Esophagus squamous epithelium (tissue), 5 donors: ENCODE data around the gene NEUROD2. TPM values are rescaled to one million over a fixed set of nuclear protein-coding genes. Genes with fewer than 3 reads are reported as not detected.

ENCODE experiments used
- DNase-seq: peaks from one replicate; lab custom pipeline; 2025; lab: John Stamatoyannopoulos, UW
- H3K27ac ChIP-seq, 4 donors: fragments of 200-600 bp; sonication (generic); one replicate each; pipeline ENCODE4 v1.5.1; 2016 to 2019; ENCODE audit warnings: mild to moderate bottlenecking in 1 of 4
- H3K27me3 ChIP-seq, 4 donors: fragments of 200-600 bp; sonication (generic); 1 replicate in 3 of 4; 2 replicates in 1 of 4; pipeline versions ENCODE4 v1.5.1 to v1.6.0; 2017 to 2021; ENCODE audit warnings: antibody characterized with exemption in 1 of 4
- H3K36me3 ChIP-seq, 3 donors: fragments of 200-600 bp; sonication (generic); one replicate each; pipeline ENCODE4 v1.5.1; 2016 to 2019
- H3K4me1 ChIP-seq, 3 donors: fragments of 200-600 bp; sonication (generic); one replicate each; pipeline ENCODE4 v1.5.1; 2017 to 2019
- H3K4me3 ChIP-seq, 4 donors: fragments of 200-600 bp; sonication (generic); 1 replicate in 3 of 4; 2 replicates in 1 of 4; pipeline ENCODE4 v1.5.1; 2016 to 2019; ENCODE audit warnings: mild to moderate bottlenecking in 2 of 4, moderate library complexity in 1 of 4
- H3K9me3 ChIP-seq, 3 donors: fragments of 200-600 bp; sonication (generic); one replicate each; pipeline ENCODE4 v1.5.1; 2016 to 2019
- POLR2A ChIP-seq, 4 donors: fragments of 450-650 bp; IDR thresholded peaks; one replicate each; pipeline ENCODE4 v1.6.1; 2017; ENCODE audit warnings: antibody characterized with exemption in 4 of 4, mild to moderate bottlenecking in 4 of 4, moderate library complexity in 3 of 4
- WGBS, 2 donors: methylation state at CpG; one replicate each; pipeline ENCODE4 v1.1.5; 2018; 5-methylcytosine and 5-hydroxymethylcytosine counted together
- intact Hi-C: fragments of 100-400 bp; cut with DNase I; formaldehyde crosslinking; loops from one replicate; pipeline ENCODE4 v1.15.0; 2022
- total RNA-seq, 4 donors: library from RNA; depleted of rRNA; stranded (reverse); fragments of >200 nt; gene quantifications; one replicate each; pipeline ENCODE4 v1.1.0, GENCODE V29; 2016
- TF ChIP-seq, protein P1 (sequence below), 6 experiments: fragments of 450-650 bp in 4 of 6; fragments of 200-600 bp in 2 of 6; sonication (generic) in 2 of 6; IDR thresholded peaks; one replicate each; pipeline ENCODE4 v1.5.1; 2016 to 2019; ENCODE audit warnings: antibody characterized with exemption in 6 of 6, mild to moderate bottlenecking in 4 of 6, moderate library complexity in 4 of 6
- donor health status: DM: yes; HTN: yes; CAD: no.

NEUROD2 gene
- total RNA-seq, 4 donors from 2014 or later, result not detected

DNA sequence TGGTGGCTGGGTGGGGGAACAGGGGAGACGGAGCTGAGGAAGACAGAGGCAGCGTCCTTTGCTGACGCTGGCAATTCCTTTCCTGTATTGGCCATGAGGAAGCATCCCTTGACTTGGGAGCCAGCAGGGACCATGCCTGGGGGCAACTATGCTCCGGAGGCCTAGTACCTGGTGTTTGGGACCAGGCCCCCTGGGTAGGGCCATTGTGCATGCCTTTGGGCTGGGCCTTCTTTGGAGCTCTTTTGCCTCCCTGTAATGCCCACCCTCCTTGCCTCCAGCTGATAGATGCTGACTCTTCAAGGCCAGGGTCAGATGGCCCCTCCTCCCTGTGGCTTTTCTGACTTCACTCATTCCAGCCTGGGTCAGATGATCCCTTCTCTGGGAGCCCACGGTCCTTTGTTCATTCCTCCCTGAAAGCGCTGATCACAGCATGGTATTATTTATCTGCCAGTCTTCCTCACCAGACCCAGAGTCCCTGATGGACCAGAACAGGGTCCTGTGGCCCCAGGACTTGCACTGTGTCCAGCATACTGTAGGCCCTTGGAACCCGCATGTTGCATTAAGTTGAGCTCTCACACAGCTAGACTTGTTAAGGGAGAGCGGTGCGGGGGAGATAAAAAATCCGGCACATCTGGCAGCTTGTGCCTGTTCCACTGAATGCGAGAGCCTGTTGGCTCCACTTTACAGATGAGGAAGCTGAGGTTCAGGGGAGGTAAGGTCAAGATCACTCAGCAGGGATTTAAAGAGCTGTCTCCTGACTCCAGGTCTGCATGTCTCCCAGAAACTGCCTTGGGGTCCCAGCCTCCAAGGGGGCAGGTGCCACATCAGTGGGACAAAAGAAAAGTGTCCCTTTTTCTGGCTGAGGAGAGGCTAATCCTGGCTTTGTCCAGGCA, 32.1 kb upstream of the NEUROD2 start:
- TF ChIP-seq, protein P1, sequence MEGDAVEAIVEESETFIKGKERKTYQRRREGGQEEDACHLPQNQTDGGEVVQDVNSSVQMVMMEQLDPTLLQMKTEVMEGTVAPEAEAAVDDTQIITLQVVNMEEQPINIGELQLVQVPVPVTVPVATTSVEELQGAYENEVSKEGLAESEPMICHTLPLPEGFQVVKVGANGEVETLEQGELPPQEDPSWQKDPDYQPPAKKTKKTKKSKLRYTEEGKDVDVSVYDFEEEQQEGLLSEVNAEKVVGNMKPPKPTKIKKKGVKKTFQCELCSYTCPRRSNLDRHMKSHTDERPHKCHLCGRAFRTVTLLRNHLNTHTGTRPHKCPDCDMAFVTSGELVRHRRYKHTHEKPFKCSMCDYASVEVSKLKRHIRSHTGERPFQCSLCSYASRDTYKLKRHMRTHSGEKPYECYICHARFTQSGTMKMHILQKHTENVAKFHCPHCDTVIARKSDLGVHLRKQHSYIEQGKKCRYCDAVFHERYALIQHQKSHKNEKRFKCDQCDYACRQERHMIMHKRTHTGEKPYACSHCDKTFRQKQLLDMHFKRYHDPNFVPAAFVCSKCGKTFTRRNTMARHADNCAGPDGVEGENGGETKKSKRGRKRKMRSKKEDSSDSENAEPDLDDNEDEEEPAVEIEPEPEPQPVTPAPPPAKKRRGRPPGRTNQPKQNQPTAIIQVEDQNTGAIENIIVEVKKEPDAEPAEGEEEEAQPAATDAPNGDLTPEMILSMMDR (IDR thresholded peaks at IDR 0.05), result no peak
- TF ChIP-seq POLR2A (IDR thresholded peaks at IDR 0.05), result no peak
- 87 to 93% methylated on average over 5 to 10 of the region's 11 CpGs for WGBS, 2 donors
- no peak overlapping the region for H3K27ac ChIP-seq
- H3K4me3 ChIP-seq, result no peak overlapping the region
- H3K9me3 ChIP-seq, result no peaks in the 10 kb centered on the region
- intact Hi-C loops, result no loop called here
- H3K4me1 ChIP-seq, result peaks cover 44 to 91% (median 56%) of the 10 kb centered on the region in 3 donors
- H3K27me3 ChIP-seq, result no peaks in the 10 kb centered on the region
- peaks cover 0 to 17% (median 0%) of the 10 kb centered on the region in 3 donors for H3K36me3 ChIP-seq
- DNase-seq, result no peak

DNA sequence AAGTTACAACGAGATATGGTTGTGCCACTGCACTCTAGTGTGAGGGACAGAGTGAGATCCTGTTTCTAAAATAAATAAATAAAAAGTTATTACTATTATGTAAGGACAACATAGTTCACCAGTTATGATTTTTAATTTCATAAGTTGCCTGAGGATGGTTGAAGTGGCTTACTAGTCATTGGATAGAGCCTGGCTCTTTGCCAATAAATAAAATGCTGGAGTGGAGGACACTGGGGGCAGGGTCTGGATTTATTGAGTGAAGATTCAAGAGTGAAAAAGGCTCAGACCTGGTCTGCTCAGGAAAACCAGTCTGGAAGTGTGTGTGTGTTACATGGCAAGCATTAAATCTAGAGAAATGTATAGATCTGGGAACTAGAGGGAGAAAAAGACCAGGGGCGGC, 31.3 kb upstream of the NEUROD2 start:
- Histone ChIP-seq H3K9me3 (no peaks in the 10 kb centered on the region), H3K4me3 (no peak overlapping the region), H3K27ac (no peak overlapping the region), H3K27me3 (no peaks in the 10 kb centered on the region), H3K4me1 (peaks cover 43 to 91% (median 56%) of the 10 kb centered on the region in 3 donors), H3K36me3 (peaks cover 0 to 17% (median 0%) of the 10 kb centered on the region in 3 donors)
- TF ChIP-seq, protein P1 (IDR thresholded peaks at IDR 0.05), result no peak
- no peak for TF ChIP-seq POLR2A (IDR thresholded peaks at IDR 0.05)
- intact Hi-C loops, result no loop called here
- 84 to 92% methylated on average over 2 of the region's 2 CpGs for WGBS, 2 donors
- no peak for DNase-seq

DNA sequence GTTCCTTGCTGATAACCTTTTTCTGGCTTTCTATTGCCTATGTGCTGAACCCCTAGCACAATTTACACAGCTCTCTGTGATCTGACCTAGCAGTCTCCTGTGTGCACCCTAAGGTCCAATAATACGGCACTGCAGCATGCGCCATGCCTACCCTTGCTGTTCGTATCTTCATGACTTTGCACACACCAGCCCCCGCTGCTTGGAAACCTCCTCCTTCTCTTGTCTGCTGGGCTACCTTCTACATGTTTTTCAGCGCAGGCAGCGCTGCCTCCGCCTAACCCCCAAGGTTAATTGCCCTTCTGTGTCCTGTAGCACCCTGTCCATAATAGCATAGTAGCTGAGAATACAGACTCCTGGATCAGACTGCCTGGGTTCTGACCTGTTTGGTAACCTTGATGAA, 30.6 kb upstream of the NEUROD2 start:
- Histone ChIP-seq H3K4me1 (peaks cover 36 to 83% (median 53%) of the 10 kb centered on the region in 3 donors), H3K27ac (no peak overlapping the region), H3K9me3 (no peaks in the 10 kb centered on the region), H3K36me3 (peaks cover 0 to 17% (median 0%) of the 10 kb centered on the region in 3 donors), H3K4me3 (peak overlapping the region in 3 of 4 donors; percentile 78 to 93 (median 87)), H3K27me3 (no peaks in the 10 kb centered on the region)
- TF ChIP-seq, protein P1 (IDR thresholded peaks at IDR 0.05), result no peak
- TF ChIP-seq POLR2A (IDR thresholded peaks at IDR 0.05), result no peak
- intact Hi-C loops, result no loop called here
- WGBS, 2 donors, result 92% methylated on average over 7 of the region's 7 CpGs
- no peak for DNase-seq

DNA sequence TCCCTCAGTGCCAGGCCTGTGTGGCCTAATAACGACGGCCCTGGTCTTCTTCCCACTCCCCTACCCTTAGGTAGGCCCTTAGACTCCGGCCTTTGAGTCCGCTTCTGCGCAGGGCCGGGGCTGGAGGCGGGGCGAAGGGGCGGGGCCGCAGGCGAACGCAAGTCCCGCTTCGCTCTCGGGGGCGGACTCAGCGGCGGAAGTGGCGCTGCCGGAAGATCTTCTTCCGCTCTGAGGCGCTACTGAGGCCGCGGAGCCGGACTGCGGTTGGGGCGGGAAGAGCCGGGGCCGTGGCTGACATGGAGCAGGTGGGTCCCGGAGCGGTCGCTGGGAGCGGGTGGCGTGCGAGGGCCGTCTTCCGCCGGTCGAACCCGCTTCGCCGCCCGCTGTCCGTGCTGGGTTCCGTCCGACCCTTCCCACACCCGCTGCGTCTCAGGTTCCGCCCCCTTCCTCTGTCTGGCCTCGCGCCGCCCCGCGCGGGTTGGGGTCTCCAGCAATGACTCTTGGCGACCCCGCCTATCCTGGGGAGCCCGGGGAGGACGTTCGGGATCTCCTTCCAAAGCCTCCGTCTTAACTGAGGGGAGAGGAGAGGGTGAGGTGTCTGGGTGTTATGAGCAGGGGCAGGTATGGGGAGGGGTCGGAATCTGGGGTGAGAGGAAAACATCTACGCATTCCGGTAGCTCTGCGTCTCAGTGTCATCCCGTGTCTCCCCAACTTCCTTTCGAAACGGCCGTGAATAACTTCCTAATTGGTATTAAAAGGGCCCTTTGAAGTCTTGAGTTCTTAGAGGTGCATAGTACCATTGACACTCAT, 29.4 kb upstream of the NEUROD2 start, which contains the start of gene STARD3:
STARD3 (plus strand) TSS at position 218 of the 810 bp plus-strand sequence. CDS start 16,388 bp downstream, outside the sequence.
- WGBS, 2 donors, result 0 to 1% methylated on average over 8 to 26 of the region's 69 CpGs
- TF ChIP-seq, protein P1 (IDR thresholded peaks at IDR 0.05), result peak in 2 of 6 experiments; percentile 20 to 38
- TF ChIP-seq POLR2A (IDR thresholded peaks at IDR 0.05), result peak in 2 of 4 donors; percentile 58 to 68
- H3K36me3 ChIP-seq, result peaks cover 0 to 17% (median 0%) of the 10 kb centered on the region in 3 donors
- peaks cover 32 to 79% (median 42%) of the 10 kb centered on the region in 3 donors for H3K4me1 ChIP-seq
- intact Hi-C loops, result no loop called here
- peaks cover 0 to 2% (median 0%) of the 10 kb centered on the region in 4 donors for H3K27me3 ChIP-seq
- H3K27ac ChIP-seq, result peak within 1 kb of the TSS; percentile 88 to 96 (median 94)
- DNase-seq, result peak; percentile 33
- H3K9me3 ChIP-seq, result no peaks in the 10 kb centered on the region
- peak within 1 kb of the TSS; percentile 76 to 93 (median 82) for H3K4me3 ChIP-seq
